SK-N-SH treated with all-trans-retinoic acid at 6 μM for 48 hours (cell line): ENCODE data around the gene MROH7.

ENCODE experiments used
- ATAC-seq: fragments of 200-7000 bp; cut with Tn5 transposase; 3 replicates; pipeline ENCODE4 v1.9.1; 2020; ENCODE audit warnings: mild to moderate bottlenecking, moderate library complexity
- ARNTL ChIP-seq: fragments of 450-650 bp; formaldehyde crosslinking; IDR thresholded peaks from 2 replicates; pipeline ENCODE4 v1.5.0; 2020; ENCODE audit warnings: low read depth, mild to moderate bottlenecking, moderate library complexity, borderline replicate concordance
- BACH2 ChIP-seq: fragments of 250-450 bp; sonication (Bioruptor Pico); IDR thresholded peaks from 2 replicates; pipeline ENCODE4 v1.9.0; 2021; ENCODE audit warnings: mild to moderate bottlenecking, borderline replicate concordance
- CSDC2 ChIP-seq: fragments of 250-450 bp; sonication (Bioruptor Pico); IDR thresholded peaks from 2 replicates; pipeline ENCODE4 v1.5.0; 2020; ENCODE audit warnings: mild to moderate bottlenecking, moderate library complexity
- CSRNP3 ChIP-seq: fragments of 250-450 bp; sonication (Bioruptor Pico); IDR thresholded peaks from 2 replicates; pipeline ENCODE4 v1.5.1; 2021; ENCODE audit warnings: mild to moderate bottlenecking, moderate library complexity
- ESRRG ChIP-seq: fragments of 250-450 bp; sonication (Bioruptor Pico); IDR thresholded peaks from 2 replicates; pipeline ENCODE4 v1.6.1; 2021; ENCODE audit warnings: mild to moderate bottlenecking
- GLIS3 ChIP-seq: fragments of 250-450 bp; sonication (Bioruptor Pico); IDR thresholded peaks from 2 replicates; pipeline ENCODE4 v1.5.0; 2020; ENCODE audit warnings: mild to moderate bottlenecking, moderate library complexity
- ISL1 ChIP-seq: fragments of 250-450 bp; sonication (Bioruptor Pico); IDR thresholded peaks from 2 replicates; pipeline ENCODE4 v2.1.2; 2022; ENCODE audit warnings: mild to moderate bottlenecking, moderate library complexity
- OSR1 ChIP-seq: fragments of 250-450 bp; sonication (Bioruptor Pico); IDR thresholded peaks from 2 replicates; pipeline ENCODE4 v1.8.0; 2022; ENCODE audit warnings: moderate library complexity, mild to moderate bottlenecking, inconsistent platforms
- PATZ1 ChIP-seq: fragments of 250-450 bp; sonication (Bioruptor Pico); IDR thresholded peaks from 2 replicates; pipeline ENCODE4 v1.8.0; 2020; ENCODE audit warnings: mild to moderate bottlenecking, moderate library complexity, borderline replicate concordance
- POU6F1 ChIP-seq: fragments of 250-450 bp; sonication (Bioruptor Pico); IDR thresholded peaks from 2 replicates; pipeline ENCODE4 v1.8.0; 2021; ENCODE audit warnings: low read depth, mild to moderate bottlenecking, moderate library complexity, borderline replicate concordance
- PPARA ChIP-seq: fragments of 250-450 bp; sonication (Bioruptor Pico); IDR thresholded peaks from 2 replicates; pipeline ENCODE4 v1.5.0; 2020; ENCODE audit warnings: mild to moderate bottlenecking, borderline replicate concordance
- RARB ChIP-seq: fragments of 250-450 bp; sonication (Bioruptor Pico); IDR thresholded peaks from 2 replicates; pipeline ENCODE4 v1.8.0; 2021; ENCODE audit warnings: mild to moderate bottlenecking, moderate library complexity
- SNAI2 ChIP-seq: fragments of 250-450 bp; sonication (Bioruptor Pico); IDR thresholded peaks from 2 replicates; pipeline ENCODE4 v1.5.0; 2020; ENCODE audit warnings: mild to moderate bottlenecking, moderate library complexity
- TCF4 ChIP-seq: fragments of 250-450 bp; sonication (Bioruptor Pico); IDR thresholded peaks from 2 replicates; pipeline ENCODE4 v1.8.0; 2021; ENCODE audit warnings: mild to moderate bottlenecking, moderate library complexity, borderline replicate concordance
- TOX ChIP-seq: fragments of 250-450 bp; sonication (Bioruptor Pico); IDR thresholded peaks from 2 replicates; pipeline ENCODE4 v1.8.0; 2021; ENCODE audit warnings: mild to moderate bottlenecking, moderate library complexity, borderline replicate concordance
- TSHZ2 ChIP-seq: fragments of 250-450 bp; sonication (Bioruptor Pico); IDR thresholded peaks from 2 replicates; pipeline ENCODE4 v1.5.0; 2020; ENCODE audit warnings: mild to moderate bottlenecking, moderate library complexity
- ZFP3 ChIP-seq: fragments of 250-450 bp; sonication (Bioruptor Pico); IDR thresholded peaks from 2 replicates; pipeline ENCODE4 v1.5.0; 2020; ENCODE audit warnings: mild to moderate bottlenecking, moderate library complexity
- ZFP30 ChIP-seq: fragments of 450-650 bp; formaldehyde crosslinking; IDR thresholded peaks from 2 replicates; pipeline ENCODE4 v1.5.0; 2022; ENCODE audit warnings: mild to moderate bottlenecking, moderate library complexity
- ZNF565 ChIP-seq: fragments of 450-650 bp; formaldehyde crosslinking; conservative IDR thresholded peaks from 2 replicates; pipeline ENCODE4 v1.5.0; 2020; ENCODE audit warnings: low read depth, mild to moderate bottlenecking, moderate library complexity
- ZNF70 ChIP-seq: fragments of 450-650 bp; formaldehyde crosslinking; IDR thresholded peaks from 2 replicates; pipeline ENCODE4 v1.5.0; 2020; ENCODE audit warnings: mild to moderate bottlenecking, moderate library complexity
- ZNF8 ChIP-seq: fragments of 450-650 bp; formaldehyde crosslinking; IDR thresholded peaks from 2 replicates; pipeline ENCODE4 v1.5.0; 2020; ENCODE audit warnings: mild to moderate bottlenecking, moderate library complexity

MROH7 gene

GRCh38 chr1:54741531-54741930, 99.9 kb downstream of the MROH7 start:
- TF ChIP-seq GLIS3 (CRISPR knock-in tag) (no peak), CSDC2 (CRISPR knock-in tag) (no peak), TCF4 (CRISPR knock-in tag) (no peak), TOX (CRISPR knock-in tag) (no peak), PPARA (CRISPR knock-in tag) (no peak), POU6F1 (no peak), CSRNP3 (CRISPR knock-in tag) (no peak), ISL1 (CRISPR knock-in tag) (no peak), ZNF70 (CRISPR knock-in tag) (no peak), SNAI2 (CRISPR knock-in tag) (no peak), BACH2 (CRISPR knock-in tag) (no peak), TSHZ2 (CRISPR knock-in tag) (no peak), ESRRG (CRISPR knock-in tag) (no peak)
- ATAC-seq: no peak

GRCh38 chr1:54742282-54742681, 100.7 kb downstream of the MROH7 start:
- no peak for ATAC-seq

More at GRCh38 chr1:54742282-54742681, 100.7 kb downstream of the MROH7 start:
- TF ChIP-seq ZNF565 (no peak), TCF4 (CRISPR knock-in tag) (no peak), PPARA (CRISPR knock-in tag) (no peak), PATZ1 (no peak), SNAI2 (CRISPR knock-in tag) (no peak), CSRNP3 (CRISPR knock-in tag) (no peak), RARB (CRISPR knock-in tag) (no peak), ESRRG (CRISPR knock-in tag) (no peak), ZFP3 (no peak), OSR1 (CRISPR knock-in tag) (no peak), ARNTL (CRISPR knock-in tag) (no peak), ZNF8 (no peak), ZFP30 (CRISPR knock-in tag) (no peak), ISL1 (CRISPR knock-in tag) (no peak), TSHZ2 (CRISPR knock-in tag) (no peak)
- TF ChIP-seq, all 23 proteins: peak for 0
